Ovary (tissue), 9 donors: ENCODE data around the gene FBXO15. TPM values are rescaled to one million over a fixed set of nuclear protein-coding genes. Genes with fewer than 3 reads are reported as not detected.

Experiments
- DNase-seq, 5 donors: peaks; one replicate each; pipeline ENCODE4 v3.0.0-alpha.2; 2019 to 2020
- H3K27ac ChIP-seq, 2 donors: fragments of 200-600 bp; one replicate each; pipeline versions ENCODE4 v1.5.1 to v1.8.0; 2019 to 2022
- H3K27me3 ChIP-seq: fragments of 200-600 bp; one replicate; pipeline ENCODE4 v1.8.0; 2022
- H3K36me3 ChIP-seq: fragments of 200-600 bp; sonication (generic); one replicate; pipeline ENCODE4 v1.5.1; 2019
- H3K4me1 ChIP-seq: one replicate; pipeline ENCODE4 v1.8.1; 2013; ENCODE audit warnings: mild to moderate bottlenecking, moderate library complexity; ENCODE audit not compliant: insufficient read depth
- H3K4me3 ChIP-seq: fragments of 200-600 bp; sonication (generic); one replicate; pipeline ENCODE4 v1.5.1; 2017
- H3K9me3 ChIP-seq, 2 donors: fragments of 200-600 bp in 1 of 2; sonication (generic) in 1 of 2; one replicate each; pipeline versions ENCODE4 v1.5.1 to v1.8.1; 2013 to 2019; ENCODE audit warnings: mild to moderate bottlenecking in 1 of 2, moderate library complexity in 1 of 2
- CTCF ChIP-seq, 3 donors: fragments of 450-650 bp in 2 of 3; fragments of 200-600 bp in 1 of 3; IDR thresholded peaks; one replicate each; pipeline versions ENCODE4 v1.5.1 to v1.8.0; 2016 to 2022; ENCODE audit warnings: antibody characterized with exemption in 3 of 3, mild to moderate bottlenecking in 1 of 3
- EP300 ChIP-seq: sonication (generic); formaldehyde crosslinking; IDR thresholded peaks from one replicate; pipeline ENCODE4 v1.6.1; 2017; ENCODE audit warnings: antibody characterized with exemption
- POLR2A ChIP-seq: fragments of 450-650 bp; IDR thresholded peaks from one replicate; pipeline ENCODE4 v1.6.1; 2017; ENCODE audit warnings: antibody characterized with exemption, mild to moderate bottlenecking, moderate library complexity
- WGBS, 3 donors: extraction: QIAGEN DNeasy Blood & Tissue Kit in 1 of 3; methylation state at CpG; one replicate each; pipeline versions ENCODE4 v1.1.5 to v1.1.7; 2013 to 2017; 5-methylcytosine and 5-hydroxymethylcytosine counted together
- intact Hi-C, 4 donors: fragments of 100-400 bp; cut with DNase I; formaldehyde crosslinking; loops; one replicate each; pipeline versions ENCODE4 v1.11.0 to v1.15.1; 2022 to 2023
- polyA plus RNA-seq, 2 donors: library from polyadenylated mRNA; stranded (reverse); fragments of 200-250 nt in 1 of 2; fragments of 350-450 nt in 1 of 2; fragmentation: Illumina TruSeq in 1 of 2; extraction: RNeasy Lipid Tissue Mini Kit (QIAGEN cat#74804) in 1 of 2; gene quantifications; one replicate each; pipeline ENCODE4 v1.2.3, GENCODE V29; 2013 to 2014
- total RNA-seq, 7 donors: library from RNA; depleted of rRNA in 2 of 7; stranded (reverse); fragments of >200 nt in 2 of 7; fragmentation: NEBNext Ultra II Directional in 3 of 7; extraction: Animal tissue kit (Norgen Biotek cat#: 25700) in 3 of 7; gene quantifications; one replicate each; pipeline versions ENCODE4 v1.1.0 to v1.2.4, GENCODE V29; 2016 to 2023
- donor health status: DM: no; HTN: no; CAD: no; lungs with moderate emphysema.
- donor health status: DM: no; HTN: no; CAD: no.
- donor health status: Bipolar disorder and iron deficiency.
- donor health status: DM: yes; HTN: yes; CAD: no.
- donor health status: DM: no; HTN: no; CAD: no.
- donor health status: DM: yes; HTN: yes; CAD: no.

The FBXO15 gene
- total and polyA plus RNA-seq, 9 donors: 0.40 to 13.6 (median 1.1) TPM

GRCh38 chr18:74175658-74176057 lies 28.0 kb upstream of the FBXO15 start:
- H3K36me3 ChIP-seq: no peaks in the 10 kb centered on the region
- TF ChIP-seq POLR2A: no peak
- TF ChIP-seq CTCF (IDR thresholded peaks at IDR 0.05): no peak
- TF ChIP-seq EP300: no peak
- no peak overlapping the region for H3K27ac ChIP-seq
- H3K27me3 ChIP-seq: no peaks in the 10 kb centered on the region
- H3K4me1 ChIP-seq: no peaks in the 10 kb centered on the region
- peaks cover 0 to 3% of the 10 kb centered on the region in 2 donors for H3K9me3 ChIP-seq
- no peak overlapping the region for H3K4me3 ChIP-seq
- intact Hi-C loops: loop anchor here in 1 of 4 donors (2.0 kb wide), 1 partner anchor 221 kb away; no protein-coding TSS in a partner anchor
- no peak for DNase-seq
- WGBS, 3 donors: 67 to 70% (median 68%) methylated on average over 6 of the region's 6 CpGs

DNA sequence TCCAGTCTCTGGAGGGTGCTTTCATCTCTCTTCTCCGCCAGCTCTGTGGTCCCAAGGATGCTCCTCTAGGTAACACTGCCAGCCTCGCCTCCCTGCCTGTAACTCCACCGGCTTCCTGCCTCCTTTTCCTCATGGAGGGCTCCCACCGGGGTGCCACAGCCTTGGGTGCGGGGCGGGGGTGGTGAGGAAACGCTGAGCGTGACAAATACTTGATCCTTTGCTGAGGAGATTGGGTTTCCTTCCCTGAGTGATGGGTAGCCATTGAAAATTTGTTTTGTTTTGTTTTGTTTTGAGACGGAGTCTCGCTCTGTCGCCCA lies 25.8 kb upstream of the FBXO15 start:
- no peaks in the 10 kb centered on the region for H3K4me1 ChIP-seq
- H3K27me3 ChIP-seq: no peaks in the 10 kb centered on the region
- WGBS, 3 donors: 85 to 90% (median 89%) methylated on average over 11 of the region's 11 CpGs
- no peaks in the 10 kb centered on the region for H3K36me3 ChIP-seq
- intact Hi-C loops: no loop called here
- H3K4me3 ChIP-seq: no peak overlapping the region
- H3K9me3 ChIP-seq: no peaks in the 10 kb centered on the region
- no peak for DNase-seq
- TF ChIP-seq EP300: no peak
- TF ChIP-seq CTCF (IDR thresholded peaks at IDR 0.05): no peak
- TF ChIP-seq POLR2A: no peak
- no peak overlapping the region for H3K27ac ChIP-seq

GRCh38 chr18:74172697-74173433 lies 25.2 kb upstream of the FBXO15 start:
- H3K27me3 ChIP-seq: no peaks in the 10 kb centered on the region
- no peak overlapping the region for H3K4me3 ChIP-seq
- no peak for TF ChIP-seq POLR2A
- TF ChIP-seq EP300: no peak
- TF ChIP-seq CTCF (IDR thresholded peaks at IDR 0.05): no peak
- 75 to 84% (median 81%) methylated on average over 27 of the region's 27 CpGs for WGBS, 3 donors
- H3K9me3 ChIP-seq: no peaks in the 10 kb centered on the region
- no peak for DNase-seq
- no peaks in the 10 kb centered on the region for H3K36me3 ChIP-seq
- no peaks in the 10 kb centered on the region for H3K4me1 ChIP-seq
- intact Hi-C loops: no loop called here
- H3K27ac ChIP-seq: no peak overlapping the region

- intact Hi-C loops: no loop called here
These were observed 24.4 kb upstream of the FBXO15 start for GRCh38 chr18:74171910-74172606.

More at GRCh38 chr18:74171910-74172606, 24.4 kb upstream of the FBXO15 start:
- Histone ChIP-seq H3K27me3 (no peaks in the 10 kb centered on the region), H3K9me3 (no peaks in the 10 kb centered on the region), H3K27ac (no peak overlapping the region), H3K4me3 (no peak overlapping the region), H3K4me1 (no peaks in the 10 kb centered on the region), H3K36me3 (no peaks in the 10 kb centered on the region)
- 64 to 69% (median 68%) methylated on average over 12 of the region's 12 CpGs for WGBS, 3 donors
- DNase-seq: no peak
- no peak for TF ChIP-seq POLR2A
- no peak for TF ChIP-seq CTCF (IDR thresholded peaks at IDR 0.05)
- TF ChIP-seq EP300: no peak
